GM23248 (cell line): ENCODE results near the gene MAP4K1. TPM values are rescaled to one million over a fixed set of nuclear protein-coding genes. Genes with fewer than 3 reads are reported as not detected.

ENCODE experiments used
- DNase-seq: peaks from one replicate; pipeline ENCODE4 v3.0.0-alpha.2; 2015
- H2AFZ ChIP-seq: fragments of 200-600 bp; sonication (generic); 2 replicates; pipeline ENCODE4 v1.6.1; 2016; ENCODE audit warnings: antibody characterized with exemption
- H3F3A ChIP-seq: fragments of 200-600 bp; sonication (generic); 2 replicates; pipeline ENCODE4 v1.6.1; 2016; ENCODE audit warnings: mild to moderate bottlenecking, antibody characterized with exemption, mixed run types; ENCODE audit not compliant: insufficient read depth
- H3K27ac ChIP-seq: fragments of 200-600 bp; sonication (generic); 2 replicates; pipeline ENCODE4 v1.5.1; 2016; ENCODE audit warnings: mild to moderate bottlenecking
- H3K27me3 ChIP-seq: fragments of 200-600 bp; sonication (generic); replicated peaks from 2 replicates; pipeline ENCODE4 v1.6.1; 2016; ENCODE audit warnings: mild to moderate bottlenecking; ENCODE audit not compliant: insufficient read depth
- H3K36me3 ChIP-seq: fragments of 200-600 bp; sonication (generic); 2 replicates; pipeline ENCODE4 v1.6.1; 2016; ENCODE audit warnings: low read depth, mild to moderate bottlenecking
- H3K4me1 ChIP-seq: fragments of 200-600 bp; sonication (generic); 2 replicates; pipeline ENCODE4 v1.6.1; 2016; ENCODE audit warnings: mild to moderate bottlenecking; ENCODE audit not compliant: insufficient read depth
- H3K4me2 ChIP-seq: fragments of 200-600 bp; sonication (generic); one replicate; pipeline ENCODE4 v1.6.1; 2016; ENCODE audit warnings: mild to moderate bottlenecking; ENCODE audit not compliant: unreplicated experiment
- H3K4me3 ChIP-seq: fragments of 200-600 bp; sonication (generic); 2 replicates; pipeline ENCODE4 v1.5.1; 2016; ENCODE audit warnings: mild to moderate bottlenecking
- H3K79me2 ChIP-seq: fragments of 200-600 bp; sonication (generic); 2 replicates; pipeline ENCODE4 v1.6.1; 2016; ENCODE audit warnings: mild to moderate bottlenecking; ENCODE audit not compliant: insufficient read depth
- H3K9ac ChIP-seq: fragments of 200-600 bp; sonication (generic); 2 replicates; pipeline ENCODE4 v1.6.1; 2016; ENCODE audit warnings: mild to moderate bottlenecking
- H3K9me2 ChIP-seq: fragments of 200-600 bp; sonication (generic); 2 replicates; pipeline ENCODE4 v1.6.1; 2016; ENCODE audit warnings: mixed run types, mild to moderate bottlenecking, moderate library complexity; ENCODE audit not compliant: insufficient read depth
- H3K9me3 ChIP-seq: fragments of 200-600 bp; sonication (generic); one replicate; pipeline ENCODE4 v1.6.1; 2017; ENCODE audit warnings: low read depth
- H4K20me1 ChIP-seq: fragments of 200-600 bp; sonication (generic); 2 replicates; pipeline ENCODE4 v1.6.0; 2016; ENCODE audit not compliant: insufficient read depth
- EZH2 ChIP-seq: fragments of 200-600 bp; sonication (generic); IDR thresholded peaks from 2 replicates; pipeline ENCODE4 v1.6.1; 2018; ENCODE audit warnings: antibody characterized with exemption, mild to moderate bottlenecking; ENCODE audit not compliant: insufficient read depth, poor library complexity, severe bottlenecking
- EZH2phosphoT487 ChIP-seq: fragments of 200-600 bp; sonication (generic); IDR thresholded peaks from 2 replicates; pipeline ENCODE4 v1.6.1; 2018; ENCODE audit warnings: antibody characterized with exemption, moderate library complexity, mild to moderate bottlenecking, low read depth; ENCODE audit not compliant: insufficient read depth
- WGBS, 2 experiments: methylation state at CpG; one replicate each; pipeline ENCODE4 v1.1.6; 2015 to 2017; ENCODE audit warnings: low lambda C conversion rate in 2 of 2, low coverage in 1 of 2; ENCODE audit errors: missing lambda C conversion rate in 2 of 2; 5-methylcytosine and 5-hydroxymethylcytosine counted together
- in situ Hi-C: fragments of 300-500 bp; cut with MboI; formaldehyde crosslinking; loops from 2 replicates; pipeline ENCODE4 v1.15.0; 2020
- polyA plus RNA-seq: library from polyadenylated mRNA; unstranded; fragments of >200 nt; fragmentation: Nextera tagmentation; extraction: Ambion mirVana; gene quantifications from 2 replicates; pipeline ENCODE4 v1.2.1, GENCODE V29; 2016
- total RNA-seq: library from RNA; depleted of rRNA; stranded (reverse); fragments of >200 nt; shearing (Covaris generic); gene quantifications from 2 replicates; pipeline ENCODE4 v1.2.3, GENCODE V29; 2014

MAP4K1 gene
- total and polyA plus RNA-seq, 2 experiments from 2014 or later = 0.63 TPM; not detected in 1

DNA sequence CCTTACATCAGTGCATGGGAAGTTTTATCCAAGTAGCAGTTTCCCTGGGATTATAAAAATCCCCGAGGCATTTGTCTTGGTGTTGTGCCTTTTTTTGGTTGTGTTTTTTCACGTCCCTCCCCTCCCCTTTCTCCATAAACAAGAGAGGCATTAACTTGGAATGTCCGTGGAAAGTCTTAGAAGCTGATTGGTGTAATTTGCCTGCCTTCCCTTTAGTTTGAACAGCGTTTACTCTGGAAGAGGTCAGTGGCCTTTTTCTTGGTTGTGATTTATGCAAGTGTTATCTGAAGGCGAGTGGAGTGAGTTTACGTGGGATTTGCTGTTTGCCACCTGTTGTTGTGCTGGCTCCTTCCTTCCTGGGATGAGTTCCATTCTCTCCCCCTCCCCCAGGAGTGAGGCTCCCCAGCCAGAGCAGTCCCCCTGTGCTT is 36.9 kb upstream of the MAP4K1 start:
- no peaks in the 10 kb centered on the region for H3K27me3 ChIP-seq
- no peaks in the 10 kb centered on the region for H3K9me3 ChIP-seq
- H3K9me2 ChIP-seq = no peaks in the 10 kb centered on the region
- H2AFZ ChIP-seq = no peak overlapping the region
- H3K79me2 ChIP-seq = peaks cover 91% of the 10 kb centered on the region
- H3K4me3 ChIP-seq = no peak overlapping the region
- H3K4me1 ChIP-seq = peaks cover 85% of the 10 kb centered on the region
- WGBS, 2 experiments = 88 to 90% methylated on average over 6 of the region's 6 CpGs
- no peaks in the 10 kb centered on the region for H4K20me1 ChIP-seq
- 0 out of 2 replicates have a peak overlapping the region, but pooled peaks have one; percentile 92 for H3K9ac ChIP-seq
- peaks cover 92% of the 10 kb centered on the region for H3F3A ChIP-seq
- no peak overlapping the region for H3K4me2 ChIP-seq
- H3K36me3 ChIP-seq = peaks cover 9% of the 10 kb centered on the region; the same call in 1 of the 2 replicates
- in situ Hi-C loops = no loop called here
- TF ChIP-seq EZH2phosphoT487 = no peak
- TF ChIP-seq EZH2 = no peak
- DNase-seq = no peak
- peak overlapping the region; percentile 100 for H3K27ac ChIP-seq

DNA sequence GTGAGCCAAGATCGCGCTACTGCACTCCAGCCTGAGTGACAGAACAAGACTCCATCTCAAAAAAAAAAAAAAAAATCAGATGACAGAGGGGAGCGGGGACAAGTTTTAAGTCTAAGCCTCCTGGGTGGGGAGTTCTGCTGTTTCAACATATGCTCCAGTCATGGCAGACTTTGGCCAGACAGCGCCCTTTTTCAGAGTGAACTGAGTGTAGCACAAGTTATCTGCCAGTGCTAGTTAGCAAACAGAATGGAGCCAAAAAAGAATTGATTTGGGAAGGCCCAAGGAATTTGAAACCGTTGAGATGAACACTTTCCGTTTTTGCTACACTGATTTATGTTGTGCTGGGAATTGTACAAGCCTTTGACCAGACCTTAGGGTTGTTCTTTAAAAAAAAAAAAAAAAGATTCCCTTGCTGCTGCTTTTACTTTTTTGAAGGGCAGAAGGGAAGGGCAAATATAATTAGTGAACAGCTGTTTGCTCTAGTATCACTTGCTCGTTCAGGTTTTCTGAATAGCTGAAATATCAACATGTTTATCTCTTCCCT is 35.3 kb upstream of the MAP4K1 start:
- Histone ChIP-seq H3K27ac (peak overlapping the region; percentile 97), H3K4me2 (peak overlapping the region; percentile 89), H3K79me2 (peaks cover 98% of the 10 kb centered on the region), H3K9me3 (no peaks in the 10 kb centered on the region), H4K20me1 (no peaks in the 10 kb centered on the region), H3K9ac (peak overlapping the region; percentile 98), H2AFZ (no peak overlapping the region), H3K4me3 (peak overlapping the region; percentile 99), H3K36me3 (peaks cover 9% of the 10 kb centered on the region; the same call in 1 of the 2 replicates), H3K4me1 (peaks cover 74% of the 10 kb centered on the region), H3K9me2 (no peaks in the 10 kb centered on the region), H3K27me3 (no peaks in the 10 kb centered on the region), H3F3A (peaks cover 91% of the 10 kb centered on the region)
- in situ Hi-C loops = no loop called here
- 6 to 10% methylated on average over 5 to 7 of the region's 7 CpGs for WGBS, 2 experiments
- TF ChIP-seq EZH2phosphoT487 (no peak), EZH2 (no peak)
- peak; percentile 81 for DNase-seq

DNA sequence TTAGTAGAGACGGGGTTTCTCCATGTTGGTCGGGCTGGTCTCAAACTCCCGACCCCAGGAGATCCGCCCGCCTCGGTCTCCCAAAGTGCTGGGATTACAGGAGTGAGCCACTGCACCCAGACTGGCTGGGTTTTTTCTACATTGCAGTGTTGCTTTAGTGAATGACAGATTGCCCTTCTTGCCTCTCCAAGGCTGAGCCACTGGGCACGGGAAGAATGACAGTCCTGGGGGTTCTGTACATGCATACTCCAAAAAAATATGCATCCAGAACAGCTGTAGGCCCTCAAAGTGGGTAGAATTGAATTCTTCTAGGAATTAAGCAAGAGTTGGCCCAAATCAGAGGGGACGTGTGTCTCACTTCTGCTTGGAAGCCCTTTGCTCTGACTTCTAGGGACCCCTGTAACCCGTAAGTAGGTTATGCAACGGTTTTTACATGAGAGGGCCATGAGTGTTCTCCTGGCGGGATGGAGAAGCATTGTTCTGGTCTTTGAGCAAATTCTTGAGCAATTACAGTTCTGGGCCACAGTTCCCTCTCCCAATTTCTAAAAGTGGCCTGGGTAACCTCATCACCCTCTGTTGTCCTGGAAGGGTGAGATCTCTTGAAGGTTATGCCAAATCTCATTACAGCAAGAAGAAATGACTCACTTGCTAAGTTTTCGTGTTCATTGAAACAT is 33.3 kb upstream of the MAP4K1 start:
- H3K4me3 ChIP-seq = peak overlapping the region; percentile 99
- H3K9me2 ChIP-seq = no peaks in the 10 kb centered on the region
- H3K4me2 ChIP-seq = peak overlapping the region; percentile 84
- peak; percentile 94 for DNase-seq
- no peaks in the 10 kb centered on the region for H3K9me3 ChIP-seq
- H3F3A ChIP-seq = peaks cover 75% of the 10 kb centered on the region
- H4K20me1 ChIP-seq = no peaks in the 10 kb centered on the region
- H3K27me3 ChIP-seq = no peaks in the 10 kb centered on the region
- TF ChIP-seq EZH2 = no peak
- TF ChIP-seq EZH2phosphoT487 = no peak
- peaks cover 4% of the 10 kb centered on the region; the same call in 1 of the 2 replicates for H3K36me3 ChIP-seq
- peak overlapping the region; percentile 97 for H3K27ac ChIP-seq
- 27 to 30% methylated on average over 12 of the region's 12 CpGs for WGBS, 2 experiments
- H2AFZ ChIP-seq = no peak overlapping the region
- peaks cover 58% of the 10 kb centered on the region for H3K4me1 ChIP-seq
- peaks cover 85% of the 10 kb centered on the region for H3K79me2 ChIP-seq
- in situ Hi-C loops = no loop called here
- peak overlapping the region; percentile 98 for H3K9ac ChIP-seq

DNA sequence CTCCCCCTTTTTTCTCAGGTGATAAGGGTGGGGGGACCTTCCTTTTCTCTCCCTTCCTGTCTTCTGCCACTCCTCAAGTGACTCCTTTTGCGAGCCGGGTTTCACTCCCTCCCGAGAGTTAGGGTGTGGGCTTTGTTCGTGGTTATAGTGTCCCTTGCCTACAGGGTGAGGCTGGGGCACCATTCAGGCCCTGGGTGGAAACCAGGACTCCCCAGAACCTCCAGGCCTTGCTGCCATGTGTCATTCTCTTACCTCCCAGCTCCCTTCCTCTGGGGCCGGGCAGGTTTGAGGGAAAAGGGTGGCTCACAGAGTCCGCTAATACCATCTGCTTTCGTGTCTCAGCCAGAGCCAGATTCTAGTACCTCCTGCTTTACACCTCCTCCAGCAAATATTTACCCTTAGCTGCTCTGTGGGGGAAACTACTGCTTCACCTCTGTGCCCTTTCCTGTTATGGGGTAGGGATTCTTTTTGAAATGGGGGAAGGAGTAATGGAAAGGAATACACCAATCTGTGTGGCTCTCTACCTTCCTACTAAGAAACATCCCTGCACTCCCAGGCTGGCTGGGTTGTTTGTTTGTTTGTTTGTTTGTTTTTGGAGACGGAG is 32.5 kb upstream of the MAP4K1 start:
- Histone ChIP-seq H3F3A (peaks cover 67% of the 10 kb centered on the region), H3K9me2 (no peaks in the 10 kb centered on the region), H4K20me1 (no peaks in the 10 kb centered on the region), H3K36me3 (no peaks in the 10 kb centered on the region), H3K79me2 (peaks cover 78% of the 10 kb centered on the region), H3K4me3 (peak overlapping the region; percentile 99), H3K27ac (peak overlapping the region; percentile 97), H2AFZ (no peak overlapping the region), H3K9ac (peak overlapping the region; percentile 98), H3K4me2 (peak overlapping the region; percentile 84), H3K9me3 (no peaks in the 10 kb centered on the region), H3K27me3 (no peaks in the 10 kb centered on the region), H3K4me1 (peaks cover 51% of the 10 kb centered on the region)
- TF ChIP-seq EZH2phosphoT487 (no peak), EZH2 (no peak)
- peak; percentile 56 for DNase-seq
- 21% methylated on average over 8 of the region's 8 CpGs for WGBS, 2 experiments
- in situ Hi-C loops = no loop called here
